ENCODE measurements around the gene PARVG.

PARVG gene

DNA sequence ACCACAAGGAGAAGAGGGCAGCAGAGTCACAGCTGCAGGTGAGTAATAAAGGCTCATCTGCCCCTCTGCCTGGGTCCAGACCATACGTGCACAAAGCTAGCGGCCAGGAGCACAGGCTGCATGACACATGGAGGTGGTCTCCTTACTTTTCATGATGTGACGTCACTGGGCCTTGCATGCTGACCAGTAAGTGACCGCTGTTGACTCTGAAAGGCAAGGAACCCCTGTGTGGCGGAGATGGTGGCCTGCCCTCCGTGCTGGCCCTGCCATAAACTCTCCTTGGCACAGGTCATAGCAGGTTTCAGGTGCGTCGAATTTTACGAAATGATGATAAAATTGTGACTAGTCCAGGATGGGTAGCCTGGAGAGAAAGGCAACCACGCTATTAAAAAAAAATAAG lies 7.6 kb upstream of the PARVG start:
- no peak for DNase-seq
- in situ Hi-C loops (cut with MboI; ENCODE audit: low pct_unique_long_range_greater_than_20kb, low sequenced_read_pairs), result no loop called here

GRCh38 chr22:44175676-44176075 lies 5.0 kb upstream of the PARVG start:
- DNase-seq, result no peak
- in situ Hi-C loops (cut with MboI; ENCODE audit: low pct_unique_long_range_greater_than_20kb, low sequenced_read_pairs), result no loop called here

GRCh38 chr22:44179196-44179988 lies 1.3 kb upstream of the PARVG start:
- DNase-seq, result no peak
- in situ Hi-C loops (cut with MboI; ENCODE audit: low pct_unique_long_range_greater_than_20kb, low sequenced_read_pairs), result no loop called here

GRCh38 chr22:44179989-44180705 lies 578 bp upstream of the PARVG start:
- in situ Hi-C loops (cut with MboI; ENCODE audit: low pct_unique_long_range_greater_than_20kb, low sequenced_read_pairs), result no loop called here

DNA sequence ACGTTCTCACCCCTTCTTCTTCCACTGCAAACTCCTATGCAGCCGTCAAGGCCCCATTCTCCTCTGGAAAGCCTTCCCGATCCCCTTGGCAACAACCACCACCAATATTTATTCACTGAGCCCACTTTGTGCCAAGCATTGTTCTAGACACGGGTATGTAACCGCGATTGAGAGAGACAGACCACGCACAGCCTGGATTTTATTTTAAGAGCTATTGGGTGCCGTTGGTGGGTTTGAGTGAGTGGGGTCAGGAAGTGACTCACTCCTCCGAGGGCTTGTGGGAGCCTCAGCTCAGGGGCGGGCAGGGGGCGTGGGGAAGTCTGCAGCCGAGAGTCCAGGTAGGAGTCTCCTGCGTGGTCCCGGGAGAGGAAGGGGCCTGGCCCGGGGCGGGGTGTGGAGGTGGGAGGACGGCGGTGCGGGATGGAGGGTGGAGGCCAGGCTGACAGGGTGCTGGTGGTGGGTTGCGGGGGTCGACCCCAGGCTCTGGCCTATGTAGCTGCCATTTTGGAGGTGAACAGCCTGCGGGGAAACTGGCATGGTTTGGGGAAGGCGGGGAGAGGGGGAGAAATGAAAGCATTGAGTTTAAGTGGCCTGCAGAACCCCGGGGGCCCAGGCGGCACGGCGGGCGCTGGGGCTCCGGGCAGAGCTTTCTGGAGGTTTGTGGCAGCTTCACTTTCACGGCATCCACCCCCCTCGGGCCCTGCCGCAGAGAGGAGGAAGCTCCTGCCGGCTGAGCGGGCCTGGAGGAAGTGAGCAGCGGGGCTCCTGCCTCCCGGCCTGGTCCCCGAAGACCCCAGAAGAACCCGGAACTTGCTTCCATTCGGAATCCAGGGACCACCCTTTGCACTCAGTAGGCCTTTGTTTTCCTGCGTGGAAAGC lies 547 bp downstream of the PARVG start:
- in situ Hi-C loops (cut with MboI; ENCODE audit: low pct_unique_long_range_greater_than_20kb, low sequenced_read_pairs), result no loop called here
- DNase-seq, result peak; percentile 83

More at GRCh38 chr22:44179989-44180705, 578 bp upstream of the PARVG start:
- peak; percentile 36 for DNase-seq

GRCh38 chr22:44181912-44182587 lies 1.3 kb downstream of the PARVG start:
- no peak for DNase-seq

GRCh38 chr22:44182588-44183286 lies 2.0 kb downstream of the PARVG start:
- in situ Hi-C loops (cut with MboI; ENCODE audit: low pct_unique_long_range_greater_than_20kb, low sequenced_read_pairs), result no loop called here
- peak; percentile 90 for DNase-seq

More at GRCh38 chr22:44181912-44182587, 1.3 kb downstream of the PARVG start:
- in situ Hi-C loops (cut with MboI; ENCODE audit: low pct_unique_long_range_greater_than_20kb, low sequenced_read_pairs), result no loop called here

DNA sequence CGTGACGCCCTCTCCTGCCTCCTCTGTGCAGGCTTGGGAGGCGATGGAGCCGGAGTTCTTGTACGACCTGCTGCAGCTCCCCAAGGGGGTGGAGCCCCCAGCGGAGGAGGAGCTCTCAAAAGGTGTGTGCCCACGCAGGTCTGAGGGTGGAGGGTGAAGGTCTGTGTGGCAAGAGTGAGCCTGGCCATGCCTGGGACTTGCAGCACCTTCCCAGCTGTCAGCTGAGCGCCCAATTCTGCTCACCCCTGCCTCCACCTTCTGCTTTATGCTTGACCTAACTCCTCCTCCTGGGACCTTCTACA lies 2.5 kb downstream of the PARVG start:
- in situ Hi-C loops (cut with MboI; ENCODE audit: low pct_unique_long_range_greater_than_20kb, low sequenced_read_pairs), result no loop called here
- no peak for DNase-seq

- no peak for DNase-seq
- in situ Hi-C loops (cut with MboI; ENCODE audit: low pct_unique_long_range_greater_than_20kb, low sequenced_read_pairs), result no loop called here
These were observed 3.3 kb downstream of the PARVG start for GRCh38 chr22:44184006-44184405.

DNA sequence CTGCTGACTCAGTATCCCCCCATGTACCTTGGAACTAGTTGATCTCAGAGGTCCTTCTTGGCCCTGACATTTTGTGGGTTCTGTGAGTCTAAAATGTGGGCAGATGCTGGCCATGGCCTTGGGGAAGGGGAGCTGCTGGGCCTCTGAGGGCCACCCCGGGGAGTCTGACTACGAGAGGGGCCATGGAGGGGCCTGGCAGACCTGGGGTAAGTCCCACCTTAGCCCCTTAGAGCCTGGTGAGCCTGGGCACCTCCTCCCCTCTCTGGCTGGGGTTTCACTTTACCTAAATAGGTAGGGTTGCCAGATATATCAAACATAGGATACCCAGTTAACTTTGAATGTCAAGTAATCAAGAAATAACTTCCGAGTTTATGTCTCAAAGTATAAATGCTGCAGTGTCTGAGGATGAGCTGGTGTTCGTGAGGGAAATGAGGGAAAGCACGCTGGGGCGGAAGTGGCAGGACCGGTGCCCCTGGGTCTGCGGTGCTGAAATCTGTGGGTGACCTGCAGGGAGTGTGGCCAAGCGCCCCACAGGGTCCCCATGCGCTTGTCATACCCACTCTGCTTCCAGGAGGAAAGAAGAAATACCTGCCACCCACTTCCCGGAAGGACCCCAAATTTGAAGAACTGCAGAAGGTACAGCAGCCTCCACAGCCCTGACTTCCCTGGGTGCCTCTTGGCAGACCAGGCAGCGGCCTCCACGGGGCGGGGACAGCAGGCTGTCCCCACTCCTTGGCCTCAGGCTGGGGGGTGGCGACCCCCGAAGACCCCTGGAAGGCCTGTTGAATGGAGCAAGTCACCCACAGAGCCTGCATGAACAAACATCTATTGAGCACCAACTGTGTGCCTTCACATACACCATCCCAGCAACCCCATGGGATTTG lies 4.8 kb downstream of the PARVG start:
- no peak for DNase-seq
- in situ Hi-C loops (cut with MboI; ENCODE audit: low pct_unique_long_range_greater_than_20kb, low sequenced_read_pairs), result no loop called here

- in situ Hi-C loops (cut with MboI; ENCODE audit: low pct_unique_long_range_greater_than_20kb, low sequenced_read_pairs), result no loop called here
- no peak for DNase-seq
These were observed 5.4 kb downstream of the PARVG start for GRCh38 chr22:44186121-44186510.

DNA sequence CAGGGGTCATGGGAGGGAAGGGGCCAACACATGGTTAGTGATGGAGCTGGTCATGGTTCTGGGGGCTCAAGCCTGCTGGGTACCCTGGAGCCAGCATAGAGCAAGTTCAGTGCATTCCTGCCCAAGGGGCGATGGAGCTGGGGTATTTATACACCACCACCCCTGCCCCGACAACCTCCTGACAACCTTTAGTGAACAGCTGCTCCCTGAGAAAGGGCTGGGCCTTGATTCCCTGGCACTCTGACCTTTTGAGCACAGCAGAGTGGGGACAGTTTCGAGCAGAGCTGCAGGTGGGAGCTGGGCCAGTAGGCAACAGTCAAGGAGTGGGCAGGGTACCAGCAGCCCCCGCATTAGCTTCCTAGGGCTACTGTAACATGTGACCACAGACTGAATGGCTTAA lies 6.0 kb downstream of the PARVG start:
- no peak for DNase-seq
- in situ Hi-C loops (cut with MboI; ENCODE audit: low pct_unique_long_range_greater_than_20kb, low sequenced_read_pairs), result no loop called here

GRCh38 chr22:44187652-44188230 lies 7.0 kb downstream of the PARVG start:
- in situ Hi-C loops (cut with MboI; ENCODE audit: low pct_unique_long_range_greater_than_20kb, low sequenced_read_pairs), result no loop called here
- no peak for DNase-seq

- in situ Hi-C loops (cut with MboI; ENCODE audit: low pct_unique_long_range_greater_than_20kb, low sequenced_read_pairs), result no loop called here
- DNase-seq, result no peak
These were observed 7.6 kb downstream of the PARVG start for GRCh38 chr22:44188316-44188715.

DNA sequence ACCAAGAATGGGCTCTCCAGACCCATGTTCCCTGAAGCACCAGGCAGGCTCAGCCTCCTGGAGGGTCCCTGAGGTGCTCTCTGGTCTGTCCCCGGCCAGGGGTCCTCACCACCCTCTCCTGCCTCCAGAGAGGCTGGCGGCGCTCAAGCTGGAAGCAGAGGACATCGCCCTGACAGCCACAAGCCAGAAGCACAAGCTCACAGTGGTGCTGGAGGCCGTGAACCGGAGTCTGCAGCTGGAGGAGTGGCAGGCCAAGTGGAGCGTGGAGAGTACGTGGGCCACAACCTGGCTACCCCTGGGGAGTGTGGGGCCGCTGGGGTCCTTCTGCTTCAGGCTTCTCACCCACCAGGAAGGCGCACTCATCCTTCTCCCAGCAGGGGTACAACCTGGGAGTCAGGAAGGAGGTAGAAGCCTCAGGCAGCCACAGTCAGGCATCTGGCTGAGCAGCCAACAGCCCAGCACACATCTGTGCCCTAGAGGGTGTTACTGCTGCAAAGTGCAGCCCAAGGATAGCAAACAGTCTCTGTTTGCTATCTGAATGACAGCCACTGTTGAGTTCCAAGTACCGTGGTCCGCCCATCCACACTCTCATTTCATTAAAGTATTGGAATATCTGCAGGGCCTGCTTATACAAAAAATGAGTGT lies 8.4 kb downstream of the PARVG start:
- no peak for DNase-seq
- in situ Hi-C loops (cut with MboI; ENCODE audit: low pct_unique_long_range_greater_than_20kb, low sequenced_read_pairs), result no loop called here

DNA sequence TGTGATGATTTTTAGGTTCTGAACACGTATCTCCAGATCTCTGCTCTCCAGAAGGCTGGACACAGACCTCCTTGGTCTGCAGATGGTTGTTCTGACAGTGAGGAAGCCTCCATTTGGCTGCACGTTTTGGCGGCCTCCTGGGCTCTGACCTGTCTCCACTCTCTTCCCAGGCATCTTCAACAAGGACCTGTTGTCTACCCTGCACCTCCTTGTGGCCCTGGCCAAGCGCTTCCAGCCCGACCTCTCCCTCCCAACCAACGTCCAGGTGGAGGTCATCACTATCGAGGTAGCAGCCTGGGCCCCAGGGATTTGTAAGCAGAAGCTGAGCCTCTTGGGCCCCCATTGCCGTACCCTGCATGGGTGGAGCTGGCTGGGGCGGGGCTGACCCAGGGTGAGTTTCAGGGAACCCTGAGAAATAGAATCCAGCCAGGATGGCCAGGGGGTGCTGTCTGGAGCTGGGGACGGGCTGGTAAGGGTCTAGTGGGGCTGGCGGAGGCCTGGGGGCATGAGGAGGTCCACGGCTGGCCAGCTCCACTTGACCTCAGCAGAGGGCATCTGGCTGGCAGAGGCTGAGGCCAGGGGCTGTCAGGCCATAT lies 9.8 kb downstream of the PARVG start:
- no peak for DNase-seq
- in situ Hi-C loops (cut with MboI; ENCODE audit: low pct_unique_long_range_greater_than_20kb, low sequenced_read_pairs), result no loop called here

DNA sequence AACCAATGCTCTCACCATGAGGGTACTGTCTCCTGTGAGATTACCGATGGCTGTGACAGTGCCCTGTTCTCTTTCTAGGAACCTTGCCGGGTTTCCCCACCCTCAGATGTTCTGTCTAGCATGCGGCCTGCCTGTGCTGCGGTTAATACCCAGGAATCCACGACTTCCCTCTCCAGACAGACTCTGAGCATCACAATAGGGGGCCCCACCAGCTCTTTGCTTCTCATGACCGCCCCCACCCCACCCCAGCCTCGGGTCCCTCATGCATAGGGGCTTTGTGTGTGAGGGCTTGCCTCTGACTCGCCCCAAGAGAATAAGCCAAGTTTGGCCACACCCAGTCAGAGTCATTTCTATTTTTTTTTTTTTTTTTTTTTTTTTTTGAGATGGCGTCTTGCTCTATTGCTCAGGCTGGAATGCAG lies 10.3 kb downstream of the PARVG start:
- no peak for DNase-seq
- in situ Hi-C loops (cut with MboI; ENCODE audit: low pct_unique_long_range_greater_than_20kb, low sequenced_read_pairs), result no loop called here
